ENCODE measurements around the gene BUD13.
A peak's percentile ranks its signal among the peaks of the same experiment; 100 is the strongest.
"Not testable (repeated sequence)": the region's sequence is repeated elsewhere in the genome, so short reads cannot be mapped to it uniquely, and the experiment has no call there.

BUD13 gene

GRCh38 chr11:116772443-116773202 lies at the start of gene BUD13:
BUD13 (minus strand) TSS chr11:116772987; CDS start chr11:116772964, 23 bp downstream.
- DNase-seq: peak; percentile 98

- no peak for DNase-seq
These were observed 49.8 kb upstream of the BUD13 start for GRCh38 chr11:116822575-116822974.

- no peak for DNase-seq
These were observed 48.5 kb upstream of the BUD13 start for GRCh38 chr11:116821050-116821918.

- DNase-seq: no peak
These were observed 46.3 kb upstream of the BUD13 start for GRCh38 chr11:116819049-116819448.

- DNase-seq: no peak
These were observed 41.7 kb upstream of the BUD13 start for GRCh38 chr11:116814502-116814901.

- DNase-seq: no peak
These were observed 41.1 kb upstream of the BUD13 start for GRCh38 chr11:116813781-116814471.

- no peak for DNase-seq
These were observed 40.4 kb upstream of the BUD13 start for GRCh38 chr11:116813170-116813569.

GRCh38 chr11:116812109-116812508 lies 39.3 kb upstream of the BUD13 start:
- DNase-seq: no peak

GRCh38 chr11:116811194-116811593 lies 38.4 kb upstream of the BUD13 start:
- no peak for DNase-seq

- DNase-seq: no peak
These were observed 35.7 kb upstream of the BUD13 start for GRCh38 chr11:116808262-116809175.

- no peak for DNase-seq
These were observed 34.9 kb upstream of the BUD13 start for GRCh38 chr11:116807601-116808261.

- DNase-seq: no peak
These were observed 31.2 kb upstream of the BUD13 start for GRCh38 chr11:116804001-116804400.

- not testable (repeated sequence) for DNase-seq
These were observed 28.9 kb upstream of the BUD13 start for GRCh38 chr11:116801662-116802061.

GRCh38 chr11:116800610-116801009 lies 27.8 kb upstream of the BUD13 start:
- DNase-seq: no peak

- DNase-seq: no peak
These were observed 25.6 kb upstream of the BUD13 start for GRCh38 chr11:116798368-116798767.

GRCh38 chr11:116797816-116798215 lies 25.0 kb upstream of the BUD13 start:
- DNase-seq: no peak

GRCh38 chr11:116796548-116796947 lies 23.8 kb upstream of the BUD13 start:
- no peak for DNase-seq

- no peak for DNase-seq
These were observed 22.1 kb upstream of the BUD13 start for GRCh38 chr11:116794851-116795250.

GRCh38 chr11:116793772-116794097 lies 20.9 kb upstream of the BUD13 start:
- no peak for DNase-seq

GRCh38 chr11:116792869-116793771 lies 20.3 kb upstream of the BUD13 start:
- DNase-seq: no peak
